Ammon's horn (tissue), 1 donor: ENCODE data around the gene FSTL5.

Experiments used
- DNase-seq: peaks from one replicate; pipeline ENCODE4 v3.0.0-alpha.2; 2016; ENCODE audit warnings: low spot score

FSTL5 gene

DNA sequence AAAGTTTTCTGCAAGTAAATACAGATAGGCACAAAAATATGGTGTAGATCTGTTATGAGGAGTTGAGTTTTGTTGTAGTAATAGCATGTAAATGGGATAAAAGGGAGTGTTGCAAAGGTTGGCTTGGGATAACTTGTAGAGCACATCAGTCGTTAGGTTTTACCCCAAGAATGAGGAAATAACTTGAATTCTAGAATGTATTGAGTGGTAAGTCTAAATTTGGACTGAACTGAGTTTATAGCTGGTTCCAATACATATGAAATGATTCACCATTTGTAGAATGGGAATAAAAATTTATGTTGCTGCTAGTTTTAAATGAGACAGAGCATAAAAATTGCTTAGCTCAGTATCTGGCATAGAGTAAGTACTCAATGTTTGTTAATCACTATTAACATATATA lies 719.2 kb downstream of the FSTL5 start:
- DNase-seq = no peak

DNA sequence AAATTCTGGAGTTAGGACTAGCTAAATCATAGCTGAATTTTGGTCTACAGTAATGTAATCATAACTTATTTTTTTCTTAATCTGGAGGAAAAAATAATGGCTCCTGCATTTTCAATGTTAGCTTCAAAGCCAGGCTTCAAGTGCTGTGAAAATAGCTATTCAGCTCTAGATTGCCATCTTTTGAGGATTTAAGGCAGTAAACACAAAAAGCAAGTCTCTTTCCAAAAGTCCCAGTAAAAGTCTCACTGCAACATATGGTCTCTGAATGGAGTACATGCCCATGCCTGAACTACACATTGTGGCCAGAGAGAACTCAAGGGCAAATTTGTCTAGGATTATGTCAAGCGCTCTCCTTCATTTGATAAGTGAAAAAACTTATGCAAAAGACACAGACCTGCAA lies 720.9 kb downstream of the FSTL5 start:
- DNase-seq = no peak

DNA sequence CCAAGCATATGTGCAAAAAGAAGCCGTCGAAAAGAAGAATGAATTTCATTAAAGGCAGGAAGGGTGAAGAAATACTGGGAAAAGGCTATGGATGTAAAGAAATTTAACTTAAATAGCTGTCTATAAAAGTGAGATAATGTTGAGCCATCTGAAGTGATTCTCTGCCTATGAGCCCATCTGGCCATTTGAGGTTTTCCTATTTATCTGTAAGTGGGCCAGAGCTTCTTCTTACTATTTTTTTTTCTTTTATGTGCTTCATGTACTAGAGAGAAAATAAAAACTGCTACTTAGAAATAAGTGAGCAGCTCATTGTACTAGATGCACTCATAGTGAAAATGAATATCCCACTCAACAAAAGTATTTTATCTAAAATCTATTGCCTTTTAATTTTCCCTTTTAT lies 725.7 kb downstream of the FSTL5 start:
- DNase-seq = no peak

GRCh38 chr4:161428180-161428965 lies 735.4 kb downstream of the FSTL5 start:
- DNase-seq = no peak

GRCh38 chr4:161419822-161420221 lies 744.0 kb downstream of the FSTL5 start:
- DNase-seq = peak; percentile 8

DNA sequence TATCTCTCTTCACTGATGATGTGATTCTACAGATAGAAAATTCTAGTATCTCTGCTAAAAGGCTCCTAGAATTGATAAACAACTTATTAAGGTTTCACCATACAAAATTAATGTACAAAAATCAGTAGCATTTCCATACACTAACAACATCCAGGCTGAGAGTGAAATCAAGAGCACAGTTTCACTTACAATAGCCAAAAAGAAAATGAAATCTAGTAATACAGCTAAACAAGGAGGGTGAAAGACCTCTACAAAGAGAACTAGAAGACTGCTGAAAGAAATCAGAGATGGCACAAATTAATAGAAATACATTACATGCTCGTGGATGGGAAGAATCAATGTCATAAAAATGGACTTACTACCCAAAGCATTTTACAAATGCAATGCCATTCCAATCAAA lies 751.9 kb downstream of the FSTL5 start:
- no peak for DNase-seq

DNA sequence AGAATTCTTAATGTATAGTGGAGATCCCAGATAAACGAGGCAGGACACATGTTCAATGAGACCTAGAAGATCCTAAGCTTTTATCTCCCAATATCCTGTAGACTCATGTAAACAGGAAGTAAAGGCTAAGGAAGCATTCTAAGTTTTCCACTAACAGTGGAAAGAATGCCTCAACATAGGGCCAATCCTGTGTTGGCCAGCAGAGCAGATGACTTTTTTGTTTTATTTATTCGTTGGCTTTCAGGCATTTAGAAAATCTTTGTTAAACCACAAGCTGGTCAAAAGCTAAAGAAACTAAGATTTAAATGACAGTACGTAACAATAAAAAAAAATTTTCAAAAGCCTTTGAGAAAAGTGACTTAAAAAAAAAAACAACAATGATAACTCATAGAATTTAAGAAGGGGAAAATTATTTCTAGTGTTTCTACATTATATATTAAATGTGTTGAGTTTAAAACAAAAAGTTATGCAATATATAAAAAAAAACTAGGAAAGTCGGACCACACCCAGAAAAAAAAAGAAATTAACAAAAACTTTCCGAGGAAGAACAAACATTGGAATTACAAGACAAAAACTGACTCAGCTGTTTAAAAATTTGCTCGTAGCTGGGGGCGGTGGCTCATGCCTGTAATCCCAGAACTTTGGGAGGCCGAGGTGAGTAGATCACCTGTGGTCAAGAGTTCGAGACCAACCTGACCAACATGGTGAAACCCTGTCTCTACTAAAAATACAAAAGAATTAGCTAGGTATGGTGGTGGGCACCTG lies 759.3 kb downstream of the FSTL5 start:
- DNase-seq = no peak

- DNase-seq = no peak
Measured at GRCh38 chr4:161403781-161404180, 760.0 kb downstream of the FSTL5 start.

GRCh38 chr4:161393602-161394001 lies 770.2 kb downstream of the FSTL5 start:
- DNase-seq = no peak

DNA sequence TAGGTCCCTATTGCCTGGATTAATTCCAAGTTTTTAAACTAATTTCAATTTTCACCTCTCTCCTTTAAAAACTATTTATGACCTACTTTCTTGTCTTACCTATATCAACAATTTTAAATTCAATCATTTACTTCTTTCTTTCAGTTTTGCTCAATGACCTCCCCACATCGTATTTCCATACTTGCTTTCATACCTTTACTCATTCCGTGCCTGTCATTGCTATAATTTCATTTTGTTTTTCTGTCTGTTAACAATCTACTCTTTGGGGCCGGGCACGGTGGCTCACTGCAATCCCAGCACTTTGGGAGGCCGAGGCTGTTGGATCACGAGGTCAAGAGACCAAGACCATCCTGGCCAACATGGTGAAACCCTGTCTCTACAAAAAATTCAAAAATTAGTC lies 781.1 kb downstream of the FSTL5 start:
- DNase-seq = no peak

- DNase-seq = no peak
Measured at GRCh38 chr4:161376275-161376674, 787.5 kb downstream of the FSTL5 start.

- peak; percentile 12 for DNase-seq
Measured at GRCh38 chr4:161364681-161365080, 799.1 kb downstream of the FSTL5 start.

DNA sequence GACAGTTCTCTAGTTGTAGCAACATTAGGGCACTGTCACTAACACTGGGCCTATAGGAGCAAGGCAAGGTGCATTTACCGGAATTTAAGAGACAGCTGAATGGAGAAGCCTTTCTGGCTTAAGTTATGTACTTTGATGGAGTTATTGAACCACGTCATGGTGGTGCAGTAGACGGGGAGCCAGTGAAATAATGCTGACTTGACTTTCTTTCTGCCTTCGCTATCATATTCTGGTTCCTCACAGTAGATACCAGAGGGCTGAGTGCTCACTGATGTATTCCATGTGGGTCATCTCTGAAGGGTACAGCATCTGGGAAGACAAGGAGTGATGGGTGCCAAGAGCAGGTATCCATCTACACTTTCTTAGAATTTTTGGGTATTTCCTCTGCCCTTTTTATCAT lies 802.8 kb downstream of the FSTL5 start:
- DNase-seq = no peak

DNA sequence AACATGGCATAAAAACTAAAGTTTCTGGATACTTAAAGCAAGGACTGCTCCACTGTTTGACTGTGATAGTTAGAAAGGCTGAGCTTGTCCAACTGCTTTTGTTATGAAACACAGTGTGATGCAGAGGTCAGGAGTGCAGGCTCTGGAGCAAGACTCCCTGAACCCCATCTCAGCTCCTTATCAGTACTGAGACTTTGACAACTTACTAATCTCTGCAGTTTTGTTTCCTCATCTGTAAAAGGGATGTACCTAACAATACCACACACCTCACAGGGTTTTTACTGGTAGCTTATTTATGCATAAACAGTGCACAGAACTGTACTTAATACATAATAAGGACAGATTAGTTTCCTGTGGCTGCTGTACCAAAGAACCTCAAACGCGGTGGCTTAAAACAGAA lies 804.3 kb downstream of the FSTL5 start:
- DNase-seq = no peak

DNA sequence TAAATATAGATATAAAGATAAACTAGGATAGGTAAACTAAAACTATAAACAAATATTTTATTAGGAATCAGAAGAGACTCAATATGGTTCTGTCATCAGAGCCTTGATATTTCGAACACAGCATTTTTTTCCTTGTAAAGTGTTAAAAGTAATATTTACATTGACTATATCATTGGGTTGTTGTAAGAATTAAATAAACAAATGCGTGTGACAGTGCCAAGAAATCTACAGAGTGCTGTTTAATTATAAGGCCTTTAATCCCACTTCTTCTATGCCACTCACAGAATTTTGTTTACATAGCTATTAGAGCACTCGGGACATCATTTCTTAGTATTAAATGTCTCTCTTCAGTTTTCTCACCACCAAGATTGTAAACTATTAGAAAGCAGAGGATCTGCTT lies 807.4 kb downstream of the FSTL5 start:
- DNase-seq = no peak

DNA sequence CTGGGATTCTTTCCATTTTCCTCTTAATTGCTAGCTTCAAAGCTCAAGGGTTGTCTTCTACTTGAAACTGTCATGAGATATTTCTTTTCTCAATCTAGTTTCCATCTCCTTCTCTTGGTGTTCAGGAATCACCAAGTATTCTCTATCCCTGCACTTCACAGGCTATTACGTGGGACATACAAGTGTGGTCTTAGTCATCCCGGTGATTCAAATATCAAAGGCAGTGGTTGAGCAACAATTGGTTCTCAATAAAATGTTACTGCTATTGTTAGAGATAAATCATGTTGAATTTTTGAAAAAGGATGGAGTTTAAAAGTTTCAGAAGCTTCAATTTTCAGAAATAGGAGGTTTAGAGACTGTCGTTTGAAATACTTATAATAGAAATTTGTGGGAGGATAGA lies 812.9 kb downstream of the FSTL5 start:
- no peak for DNase-seq

- peak; percentile 36 for DNase-seq
Measured at GRCh38 chr4:161345741-161346140, 818.1 kb downstream of the FSTL5 start.

- no peak for DNase-seq
Measured at GRCh38 chr4:161343569-161343950, 820.2 kb downstream of the FSTL5 start.

DNA sequence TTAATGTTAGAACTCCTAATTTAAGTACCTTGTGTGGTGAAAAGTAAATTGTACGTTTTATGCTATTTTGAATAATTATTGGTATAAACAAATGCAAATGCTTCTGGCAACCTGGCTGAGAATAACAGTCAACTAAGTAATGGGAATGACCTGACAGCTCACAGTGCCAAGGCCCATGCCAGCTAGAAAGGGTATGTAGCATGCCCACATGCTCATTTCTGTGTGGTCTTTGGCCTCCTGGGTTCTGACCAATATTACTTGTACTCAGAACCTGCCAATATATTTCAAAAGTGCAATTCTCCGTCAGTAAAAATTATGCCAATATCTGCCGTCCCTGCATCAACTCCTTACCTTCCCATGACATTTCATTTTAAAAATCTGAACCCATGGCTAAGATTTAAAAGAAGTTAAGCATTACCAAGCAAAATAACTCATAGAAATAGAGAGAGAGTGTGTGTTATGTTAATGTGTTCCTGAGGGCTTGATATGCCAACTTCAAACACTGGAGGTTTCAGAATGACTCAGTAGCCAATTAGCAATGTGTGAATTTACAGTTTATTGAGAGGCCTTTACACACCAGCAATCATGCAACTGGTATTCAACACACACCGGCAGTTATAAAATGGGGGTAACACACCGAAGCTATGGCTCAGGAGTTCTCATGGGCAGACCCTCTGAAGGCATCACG lies 820.8 kb downstream of the FSTL5 start:
- no peak for DNase-seq

DNA sequence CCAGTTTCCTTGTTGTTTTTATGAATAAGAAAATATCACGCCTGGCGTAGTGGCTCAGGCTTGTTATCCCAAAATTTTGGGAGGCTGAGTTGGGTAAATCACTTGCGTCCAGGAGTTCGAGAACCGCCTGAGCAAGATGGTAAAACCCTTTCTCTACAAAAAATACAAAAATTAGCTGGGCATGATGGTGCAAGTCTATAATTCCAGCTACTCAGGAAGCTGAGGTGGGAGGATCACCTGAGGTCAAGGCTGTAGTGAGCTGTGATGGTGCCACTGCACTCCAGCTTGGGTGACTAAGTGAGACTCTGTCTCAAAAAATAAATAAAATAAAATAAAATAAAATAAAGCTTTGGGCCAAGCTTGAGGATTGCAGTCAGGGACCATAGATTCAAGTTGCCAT lies 827.2 kb downstream of the FSTL5 start:
- no peak for DNase-seq

- no peak for DNase-seq
Measured at GRCh38 chr4:161336016-161336530, 827.7 kb downstream of the FSTL5 start.
